ENCODE data around the gene HPRT1.

The HPRT1 gene

DNA sequence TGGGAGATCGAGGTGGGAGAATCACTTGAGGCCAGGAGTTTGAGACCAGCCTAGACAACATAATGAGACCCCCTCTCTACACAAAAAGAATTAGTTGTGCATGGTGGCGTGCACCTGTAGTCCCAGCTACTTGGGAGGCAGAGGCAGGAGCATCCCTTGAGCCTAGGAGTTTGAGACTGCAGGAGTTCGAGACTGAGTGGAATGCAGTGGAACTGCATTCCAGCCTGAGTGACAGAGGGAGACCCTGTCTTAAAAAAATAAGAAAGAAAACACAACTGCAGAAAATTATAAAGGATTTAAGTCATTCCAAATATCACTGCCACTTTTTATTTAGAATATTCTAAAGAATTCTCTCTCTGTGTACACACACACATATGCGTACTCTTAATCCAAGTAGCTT lies 18.4 kb downstream of the HPRT1 start:
- no peak for DNase-seq

GRCh38 chrX:134480061-134480460 lies 20.1 kb downstream of the HPRT1 start:
- DNase-seq, result no peak

GRCh38 chrX:134481339-134481738 lies 21.4 kb downstream of the HPRT1 start:
- no peak for DNase-seq

- no peak for DNase-seq
Observed at GRCh38 chrX:134482371-134482770, 22.4 kb downstream of the HPRT1 start.

- no peak for DNase-seq
Observed at GRCh38 chrX:134484039-134484438, 24.1 kb downstream of the HPRT1 start.

- no peak for DNase-seq
Observed at GRCh38 chrX:134501941-134502340, 42.0 kb downstream of the HPRT1 start.

DNA sequence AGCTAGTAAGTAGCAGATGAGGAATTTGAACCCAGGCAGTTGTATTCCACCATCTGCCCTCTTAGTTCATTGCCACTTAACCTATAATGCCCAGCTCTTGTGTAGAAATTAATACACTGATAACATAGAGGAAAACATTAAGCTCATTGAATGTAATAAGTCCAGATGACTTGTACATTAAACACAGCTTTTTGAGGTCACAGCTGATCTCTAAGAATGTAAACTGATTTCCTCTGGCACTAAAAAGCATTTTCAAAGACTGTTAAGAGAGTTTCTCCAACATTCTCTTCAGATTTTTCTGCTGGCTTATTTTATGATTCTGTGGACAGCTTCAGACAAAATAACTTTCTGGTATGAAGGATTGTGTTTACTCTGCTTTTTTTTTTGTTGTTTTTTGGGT lies 42.7 kb downstream of the HPRT1 start:
- DNase-seq, result no peak

DNA sequence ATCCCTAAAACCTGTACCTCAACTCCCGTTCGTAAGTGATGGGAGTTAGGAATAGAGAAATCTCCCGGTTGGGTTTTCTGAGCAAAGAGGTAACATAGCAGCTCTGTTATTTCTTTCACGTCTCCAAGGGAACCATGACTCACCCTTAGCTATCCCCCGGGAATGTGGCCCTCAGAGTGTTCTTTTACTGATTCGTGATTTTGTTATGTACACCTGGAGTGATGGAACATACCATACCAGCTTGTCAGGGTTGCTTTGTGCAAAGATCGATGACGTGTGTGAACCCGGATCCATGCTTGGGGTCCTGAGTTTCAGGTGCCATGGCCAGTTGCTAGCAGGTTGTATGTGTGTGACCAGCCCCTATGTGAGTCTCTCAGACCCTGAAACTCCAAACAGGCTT lies 52.6 kb downstream of the HPRT1 start:
- DNase-seq, result no peak

DNA sequence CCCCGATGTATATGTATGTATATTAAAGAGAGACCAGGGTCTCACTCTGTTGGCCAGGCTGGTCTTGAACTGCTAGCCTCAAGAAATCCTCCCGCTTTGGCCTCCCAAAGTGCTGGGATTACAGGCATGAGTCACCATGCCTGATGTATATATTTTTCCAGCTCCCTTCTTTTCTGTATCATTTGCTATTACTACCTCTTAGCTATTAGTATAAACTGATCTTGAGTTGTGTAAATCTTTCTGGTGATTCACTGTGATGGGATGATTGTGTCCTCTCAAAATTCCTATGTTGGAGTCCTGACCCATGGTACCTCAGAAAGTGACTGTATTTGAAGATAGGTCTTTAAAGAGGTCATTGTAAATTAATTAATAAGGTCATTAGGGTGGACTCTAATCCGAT lies 53.1 kb downstream of the HPRT1 start:
- no peak for DNase-seq

GRCh38 chrX:134520860-134521390 lies 61.0 kb downstream of the HPRT1 start:
- no peak for DNase-seq

GRCh38 chrX:134524181-134524580 lies 64.2 kb downstream of the HPRT1 start:
- no peak for DNase-seq

DNA sequence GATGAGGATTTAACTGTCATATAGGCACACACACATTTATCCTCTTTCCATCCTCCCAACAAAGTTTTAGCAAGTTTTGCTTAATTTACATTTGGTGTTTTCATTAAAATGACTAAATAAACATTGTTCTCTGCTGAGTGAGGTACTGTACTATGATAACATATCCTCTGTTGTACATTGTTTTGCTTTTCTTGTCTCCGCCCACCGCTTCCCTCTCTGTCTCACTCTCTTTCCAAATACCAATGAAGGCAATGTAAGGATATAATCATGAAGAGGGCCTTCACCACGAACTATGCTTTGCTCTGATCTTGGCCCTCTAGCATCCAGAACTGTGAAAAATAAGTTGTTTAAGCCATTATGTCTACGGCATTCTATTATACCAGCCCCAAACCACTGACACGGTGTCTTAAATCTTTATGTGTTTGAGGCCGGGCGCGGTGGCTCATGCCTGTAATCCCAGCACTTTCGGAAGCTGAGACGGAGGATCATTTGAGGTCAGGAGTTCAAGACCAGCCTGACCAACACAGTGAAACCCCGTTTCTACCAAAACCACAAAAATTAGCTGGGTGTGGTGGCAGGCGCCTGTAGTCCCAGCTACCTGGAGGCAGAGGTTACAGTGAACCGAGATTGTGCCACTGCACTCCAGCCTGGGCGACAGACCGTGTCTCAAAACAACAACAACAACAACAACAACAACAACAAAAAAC lies 65.3 kb downstream of the HPRT1 start:
- no peak for DNase-seq

DNA sequence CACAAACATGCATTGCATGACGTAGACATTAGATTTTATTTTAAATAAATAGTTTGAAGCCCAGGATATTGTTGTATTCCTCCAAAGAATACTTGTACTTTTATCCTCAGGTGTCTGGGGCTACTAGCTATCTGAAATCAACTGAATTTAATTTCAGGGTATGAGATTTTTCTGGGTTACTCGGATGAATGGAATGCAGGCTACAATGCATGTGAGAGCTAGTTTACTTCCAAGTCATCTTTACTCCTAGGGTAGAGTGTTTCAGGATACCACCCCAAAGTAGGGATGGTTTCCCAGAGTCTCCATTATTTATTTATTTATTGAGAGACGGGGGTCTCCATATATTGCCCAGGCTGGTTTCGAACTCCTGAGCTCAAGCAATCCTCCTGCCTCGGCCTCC lies 66.4 kb downstream of the HPRT1 start:
- no peak for DNase-seq

DNA sequence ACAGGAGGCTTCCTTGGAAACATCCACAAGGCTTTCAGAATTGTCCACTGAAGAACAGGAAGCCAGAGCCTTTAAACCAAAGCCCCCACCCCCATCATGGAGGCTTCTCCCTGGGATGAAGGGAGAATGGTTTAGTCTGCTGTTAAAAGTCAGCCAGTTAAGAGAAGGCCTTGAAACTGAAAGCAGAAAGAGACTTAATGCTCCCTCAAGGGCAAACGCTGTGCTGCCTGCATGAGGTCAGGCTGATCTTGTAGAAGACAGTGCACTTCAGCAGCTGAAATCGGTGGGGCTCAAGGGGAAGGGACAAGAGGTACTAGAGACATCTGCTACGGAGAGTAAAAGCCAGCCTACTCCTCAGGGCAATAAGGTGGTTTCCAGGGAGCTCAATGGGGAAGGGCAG lies 69.0 kb downstream of the HPRT1 start:
- no peak for DNase-seq

DNA sequence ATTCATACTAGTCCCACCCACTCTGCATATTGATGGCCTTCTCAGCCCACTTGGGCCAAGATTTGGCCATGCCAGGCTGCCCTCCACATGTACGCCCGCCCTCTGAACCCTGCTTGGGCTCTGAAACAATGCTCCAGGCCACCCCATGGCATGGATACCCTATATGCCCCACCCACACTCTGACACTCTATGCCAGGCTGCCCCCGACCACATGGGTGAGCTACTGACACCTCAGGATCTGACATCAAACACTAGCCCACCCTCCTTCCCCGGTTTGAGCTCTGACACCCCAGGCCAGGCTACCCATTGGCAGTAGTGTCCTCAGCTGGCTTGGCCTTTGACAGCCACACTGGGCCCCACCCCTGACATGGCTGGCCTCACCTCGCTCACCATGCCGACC lies 69.5 kb downstream of the HPRT1 start:
- no peak for DNase-seq

- DNase-seq, result no peak
Observed at GRCh38 chrX:134530845-134531244, 70.9 kb downstream of the HPRT1 start.

- no peak for DNase-seq
Observed at GRCh38 chrX:134533352-134533751, 73.4 kb downstream of the HPRT1 start.

- no peak for DNase-seq
Observed at GRCh38 chrX:134533952-134534351, 74.0 kb downstream of the HPRT1 start.

DNA sequence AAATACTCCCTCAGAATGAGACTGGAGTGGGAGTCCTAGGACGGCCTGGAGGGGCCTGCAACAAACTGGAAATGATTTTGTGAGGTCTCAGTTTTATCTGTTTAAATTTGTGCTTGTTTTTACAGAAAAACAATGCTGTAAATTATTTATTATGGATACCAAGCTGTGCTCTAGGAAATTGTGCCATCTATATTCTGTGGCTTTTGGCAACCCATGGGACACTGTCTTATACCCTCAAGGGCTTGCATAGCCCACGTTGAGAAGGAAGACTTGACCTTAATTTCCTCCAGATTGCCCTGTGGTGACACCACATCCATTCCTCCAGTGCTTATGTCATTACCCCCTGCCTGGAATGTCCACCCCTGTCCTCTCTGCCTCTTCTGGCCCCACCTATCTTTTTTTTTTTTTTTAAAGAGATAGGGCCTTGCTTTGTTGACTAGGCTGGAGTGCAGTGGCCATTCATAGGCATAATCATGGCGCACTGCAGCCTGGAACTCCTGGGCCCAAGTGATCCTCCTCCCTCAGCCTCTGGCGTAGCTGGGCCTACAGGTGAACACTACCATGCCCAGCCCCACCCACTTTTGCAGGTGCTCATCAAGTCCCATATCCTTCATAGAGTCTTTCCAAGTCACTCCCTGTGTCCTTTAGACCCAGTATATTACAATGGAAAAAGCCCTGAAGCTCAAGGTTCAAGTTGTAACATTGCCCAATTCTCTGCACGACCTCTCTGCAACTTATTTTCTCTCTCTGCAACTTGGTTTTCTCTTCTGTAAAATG lies 77.4 kb downstream of the HPRT1 start:
- DNase-seq, result no peak

DNA sequence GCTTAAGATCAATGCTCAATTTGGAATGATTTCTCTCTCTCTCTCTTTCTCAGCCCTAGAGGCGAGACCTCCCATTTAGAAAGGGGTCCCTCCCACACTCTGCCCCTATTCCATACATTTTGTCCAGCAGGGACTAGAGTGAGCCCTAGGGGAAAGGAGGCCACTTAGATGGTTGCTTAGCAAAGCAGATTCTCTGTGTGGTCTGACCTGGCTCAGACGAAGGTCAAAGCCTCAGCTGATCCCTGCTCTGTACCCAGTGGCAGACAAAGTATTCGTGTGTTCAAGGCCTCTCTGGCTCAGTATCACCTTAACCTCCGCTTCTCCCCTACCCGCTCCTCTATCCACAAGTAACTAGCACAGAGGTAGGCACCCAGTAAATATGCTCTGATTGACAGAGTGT lies 78.4 kb downstream of the HPRT1 start:
- DNase-seq, result no peak

GRCh38 chrX:134541906-134542305 lies 81.9 kb downstream of the HPRT1 start:
- DNase-seq, result no peak

GRCh38 chrX:134542485-134542884 lies 82.5 kb downstream of the HPRT1 start:
- no peak for DNase-seq

DNA sequence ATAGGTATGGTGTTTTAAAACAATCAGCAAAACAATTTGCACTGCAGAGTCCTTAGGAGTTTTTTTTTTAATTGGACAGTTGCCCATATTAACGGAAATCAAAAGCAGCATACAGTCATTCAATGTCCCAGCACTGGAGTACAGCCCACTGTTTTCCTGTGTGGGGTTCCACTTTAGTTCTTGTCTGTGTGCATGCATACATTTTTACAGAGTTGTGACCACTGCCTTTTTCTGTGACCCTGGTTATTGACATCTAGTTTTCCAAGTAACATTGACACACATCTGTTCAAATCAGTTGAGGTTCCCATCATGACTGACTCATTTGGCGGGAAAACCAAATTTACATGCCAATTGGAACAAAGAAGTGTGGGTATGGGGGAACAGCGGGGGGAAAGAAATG lies 83.3 kb downstream of the HPRT1 start:
- DNase-seq, result no peak

- no peak for DNase-seq
Observed at GRCh38 chrX:134544135-134544512, 84.2 kb downstream of the HPRT1 start.

Measured in activated naive CD4-positive, alpha-beta T cell (primary cell).